GM21423 (cell line): ENCODE measurements around the gene TGFA.

Source experiments
- ATAC-seq: cut with Tn5 transposase; IDR thresholded peaks from one replicate; pipeline ENCODE4 v1.9.1; 2021; ENCODE audit warnings: mild to moderate bottlenecking, moderate library complexity; ENCODE audit not compliant: unreplicated experiment

The TGFA gene

GRCh38 chr2:70499253-70499652, 54.4 kb downstream of the TGFA start:
- ATAC-seq, result no peak

- ATAC-seq, result no peak
Measured at GRCh38 chr2:70498528-70498927, 55.1 kb downstream of the TGFA start.

- ATAC-seq, result no peak
Measured at GRCh38 chr2:70498054-70498453, 55.6 kb downstream of the TGFA start.

- ATAC-seq, result no peak
Measured at GRCh38 chr2:70496819-70497218, 56.8 kb downstream of the TGFA start.

- ATAC-seq, result no peak
Measured at GRCh38 chr2:70494293-70494886, 59.2 kb downstream of the TGFA start.

GRCh38 chr2:70490381-70490780, 63.2 kb downstream of the TGFA start:
- no peak for ATAC-seq

- no peak for ATAC-seq
Measured at GRCh38 chr2:70489165-70489564, 64.5 kb downstream of the TGFA start.

- no peak for ATAC-seq
Measured at GRCh38 chr2:70484086-70484485, 69.5 kb downstream of the TGFA start.

- ATAC-seq, result no peak
Measured at GRCh38 chr2:70482401-70482800, 71.2 kb downstream of the TGFA start.

- no peak for ATAC-seq
Measured at GRCh38 chr2:70480468-70480867, 73.2 kb downstream of the TGFA start.

- ATAC-seq, result no peak
Measured at GRCh38 chr2:70479816-70480215, 73.8 kb downstream of the TGFA start.

- ATAC-seq, result no peak
Measured at GRCh38 chr2:70477441-70477844, 76.2 kb downstream of the TGFA start.

- no peak for ATAC-seq
Measured at GRCh38 chr2:70475266-70475665, 78.4 kb downstream of the TGFA start.

GRCh38 chr2:70474256-70474848, 79.3 kb downstream of the TGFA start:
- no peak for ATAC-seq

GRCh38 chr2:70473101-70473722, 80.4 kb downstream of the TGFA start:
- no peak for ATAC-seq

- ATAC-seq, result no peak
Measured at GRCh38 chr2:70472221-70472890, 81.3 kb downstream of the TGFA start.

- ATAC-seq, result no peak
Measured at GRCh38 chr2:70471129-70471528, 82.5 kb downstream of the TGFA start.

- ATAC-seq, result no peak
Measured at GRCh38 chr2:70469961-70470360, 83.7 kb downstream of the TGFA start.

- no peak for ATAC-seq
Measured at GRCh38 chr2:70469435-70469834, 84.2 kb downstream of the TGFA start.

- ATAC-seq, result no peak
Measured at GRCh38 chr2:70468878-70469277, 84.7 kb downstream of the TGFA start.

GRCh38 chr2:70467831-70468779, 85.5 kb downstream of the TGFA start:
- ATAC-seq, result no peak
